HFFc6 (cell line): ENCODE measurements around the gene LIPC. TPM values are rescaled to one million over a fixed set of nuclear protein-coding genes. Genes with fewer than 3 reads are reported as not detected.

Source experiments
- DNase-seq: peaks from one replicate; pipeline ENCODE4 v3.0.0-alpha.2; 2018
- H3K27ac Mint-ChIP-seq: 2 replicates; pipeline ENCODE4 v1.8.0; 2020; ENCODE audit warnings: mild to moderate bottlenecking, mixed read lengths
- H3K27me3 Mint-ChIP-seq: 2 replicates; pipeline ENCODE4 v1.8.0; 2021; ENCODE audit warnings: mild to moderate bottlenecking, moderate library complexity, mixed read lengths; ENCODE audit not compliant: insufficient read depth
- H3K36me3 Mint-ChIP-seq: 2 replicates; pipeline ENCODE4 v1.8.0; 2021; ENCODE audit warnings: low read depth, mixed read lengths
- H3K4me1 Mint-ChIP-seq: 2 replicates; pipeline ENCODE4 v1.8.0; 2020; ENCODE audit warnings: low read depth, mixed read lengths
- H3K4me3 Mint-ChIP-seq: 2 replicates; pipeline ENCODE4 v1.8.0; 2020; ENCODE audit warnings: mild to moderate bottlenecking, moderate library complexity, mixed read lengths
- H3K9me3 Mint-ChIP-seq: 2 replicates; pipeline ENCODE4 v1.8.0; 2020; ENCODE audit warnings: mild to moderate bottlenecking, mixed read lengths
- total RNA-seq, 6 experiments: library from RNA; stranded (reverse); fragmentation: NEBNext Ultra II Directional; extraction: Animal tissue kit (Norgen Biotek cat#: 25700); gene quantifications; 2 replicates in 1 of 6; 3 replicates in 5 of 6; pipeline ENCODE4 v1.2.3, GENCODE V29; 2021
- TF ChIP-seq, protein P1 (sequence below): fragments of 200-600 bp; sonication (generic); IDR thresholded peaks from 2 replicates; pipeline ENCODE4 v1.5.0; 2021; ENCODE audit warnings: antibody characterized with exemption, mild to moderate bottlenecking

The LIPC gene
- total RNA-seq, 6 experiments from 2014 or later: not detected

DNA sequence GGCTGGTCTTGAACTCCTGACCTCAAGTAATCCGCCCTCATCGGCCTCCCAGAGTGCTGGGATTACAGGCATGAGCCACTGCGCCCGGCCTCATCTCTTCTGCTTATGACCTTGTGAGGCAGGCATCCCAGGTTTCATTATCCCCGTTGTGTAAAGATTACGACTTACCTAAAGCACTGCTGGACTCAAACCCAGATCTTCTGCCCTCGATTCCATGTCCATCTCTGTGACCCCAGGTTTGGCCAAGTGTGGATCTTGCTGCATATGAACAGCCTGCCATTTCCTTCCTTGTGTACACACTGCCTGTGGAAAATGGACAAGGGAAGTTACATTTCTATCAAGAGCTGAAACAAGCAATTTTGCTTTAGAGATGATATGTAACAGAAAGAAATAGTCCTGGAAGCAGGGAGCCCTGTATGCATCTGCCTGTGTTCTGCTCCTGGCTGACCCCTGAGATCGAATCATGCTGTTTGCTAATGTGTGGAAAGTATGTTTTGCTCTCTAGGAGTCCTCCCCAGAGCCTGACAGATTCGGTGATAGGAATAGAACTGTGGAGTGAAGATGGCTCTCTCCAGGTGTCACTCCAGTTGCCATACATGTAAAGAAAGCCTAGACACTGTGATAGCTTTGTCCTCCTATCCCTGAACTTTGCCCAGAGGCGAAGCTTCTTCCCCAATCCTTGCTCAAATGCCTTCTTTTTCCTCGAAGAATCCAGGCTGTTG lies 11.8 kb upstream of the LIPC start:
- Mint-ChIP-seq H3K4me3 (no peak overlapping the region), H3K36me3 (no peaks in the 10 kb centered on the region), H3K9me3 (no peaks in the 10 kb centered on the region), H3K27ac (no peak overlapping the region), H3K27me3 (peaks cover 10% of the 10 kb centered on the region; the same call in 1 of the 2 replicates), H3K4me1 (no peaks in the 10 kb centered on the region)
- TF ChIP-seq, protein P1, sequence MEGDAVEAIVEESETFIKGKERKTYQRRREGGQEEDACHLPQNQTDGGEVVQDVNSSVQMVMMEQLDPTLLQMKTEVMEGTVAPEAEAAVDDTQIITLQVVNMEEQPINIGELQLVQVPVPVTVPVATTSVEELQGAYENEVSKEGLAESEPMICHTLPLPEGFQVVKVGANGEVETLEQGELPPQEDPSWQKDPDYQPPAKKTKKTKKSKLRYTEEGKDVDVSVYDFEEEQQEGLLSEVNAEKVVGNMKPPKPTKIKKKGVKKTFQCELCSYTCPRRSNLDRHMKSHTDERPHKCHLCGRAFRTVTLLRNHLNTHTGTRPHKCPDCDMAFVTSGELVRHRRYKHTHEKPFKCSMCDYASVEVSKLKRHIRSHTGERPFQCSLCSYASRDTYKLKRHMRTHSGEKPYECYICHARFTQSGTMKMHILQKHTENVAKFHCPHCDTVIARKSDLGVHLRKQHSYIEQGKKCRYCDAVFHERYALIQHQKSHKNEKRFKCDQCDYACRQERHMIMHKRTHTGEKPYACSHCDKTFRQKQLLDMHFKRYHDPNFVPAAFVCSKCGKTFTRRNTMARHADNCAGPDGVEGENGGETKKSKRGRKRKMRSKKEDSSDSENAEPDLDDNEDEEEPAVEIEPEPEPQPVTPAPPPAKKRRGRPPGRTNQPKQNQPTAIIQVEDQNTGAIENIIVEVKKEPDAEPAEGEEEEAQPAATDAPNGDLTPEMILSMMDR: no peak
- no peak for DNase-seq

GRCh38 chr15:58420579-58421043 lies 11.2 kb upstream of the LIPC start:
- peaks cover 10% of the 10 kb centered on the region; the same call in 1 of the 2 replicates for H3K27me3 Mint-ChIP-seq
- no peaks in the 10 kb centered on the region for H3K4me1 Mint-ChIP-seq
- H3K4me3 Mint-ChIP-seq: no peak overlapping the region
- no peak overlapping the region for H3K27ac Mint-ChIP-seq
- TF ChIP-seq, protein P1: no peak
- no peaks in the 10 kb centered on the region for H3K9me3 Mint-ChIP-seq
- no peak for DNase-seq
- no peaks in the 10 kb centered on the region for H3K36me3 Mint-ChIP-seq

DNA sequence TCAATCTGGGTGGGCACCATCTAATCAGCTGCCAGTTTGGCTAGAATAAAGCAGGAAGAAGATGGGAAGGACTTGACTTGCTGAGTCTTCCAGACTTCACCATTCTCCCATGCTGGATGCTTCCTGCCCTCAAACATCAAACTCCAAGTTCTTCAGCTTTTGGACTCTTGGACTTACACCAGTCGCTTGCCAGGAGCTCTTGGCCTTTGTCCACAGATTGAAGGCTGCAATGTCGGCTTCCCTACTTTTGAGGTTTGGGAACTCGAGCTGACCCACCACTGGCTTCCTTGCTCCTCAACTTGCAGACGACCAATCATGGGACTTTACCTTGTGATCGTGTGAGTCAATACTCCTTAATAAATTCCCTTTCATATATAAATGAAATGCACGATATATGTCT lies 8.6 kb upstream of the LIPC start:
- no peaks in the 10 kb centered on the region for H3K4me1 Mint-ChIP-seq
- no peaks in the 10 kb centered on the region for H3K36me3 Mint-ChIP-seq
- no peak overlapping the region for H3K27ac Mint-ChIP-seq
- no peaks in the 10 kb centered on the region for H3K9me3 Mint-ChIP-seq
- no peak for DNase-seq
- peaks cover 10% of the 10 kb centered on the region for H3K27me3 Mint-ChIP-seq
- TF ChIP-seq, protein P1: no peak
- H3K4me3 Mint-ChIP-seq: no peak overlapping the region

DNA sequence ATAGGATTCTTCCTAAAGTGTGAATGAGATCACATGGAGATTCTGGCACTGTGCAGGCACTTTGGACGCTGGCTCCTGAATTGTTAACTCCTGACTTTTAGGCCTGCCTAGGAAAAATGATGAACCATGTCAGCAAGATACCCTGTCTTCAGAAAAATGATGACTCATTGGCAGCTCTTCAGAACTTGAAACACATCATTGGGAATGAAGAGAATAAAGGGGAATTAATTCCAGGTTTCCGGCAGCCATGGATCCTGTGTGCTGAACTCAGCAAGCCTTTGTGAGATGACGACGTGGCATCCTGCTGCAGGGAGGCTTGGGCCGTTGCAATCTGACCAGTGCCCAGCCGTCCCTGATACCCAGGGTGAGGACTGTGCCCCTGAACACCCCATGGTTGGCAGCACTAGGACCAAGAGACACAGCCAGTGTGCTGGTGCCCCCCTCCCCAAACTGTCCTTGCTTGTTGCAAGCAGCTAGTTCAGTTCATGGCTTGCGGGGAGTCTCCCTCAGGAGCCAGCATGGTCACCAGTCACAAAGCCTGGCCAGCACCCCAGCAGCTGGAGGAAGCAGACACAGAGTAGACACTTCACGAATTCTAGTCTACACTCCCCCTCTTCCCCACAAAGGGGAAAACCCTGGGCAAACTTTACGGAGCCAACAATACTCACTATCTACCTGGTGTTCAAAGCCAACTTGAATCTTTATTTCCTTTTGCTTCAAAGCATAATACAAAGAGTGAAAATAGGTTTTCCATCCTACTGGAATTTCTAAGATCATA lies 7.8 kb upstream of the LIPC start:
- no peak for DNase-seq
- H3K4me1 Mint-ChIP-seq: no peaks in the 10 kb centered on the region
- TF ChIP-seq, protein P1: no peak
- no peak overlapping the region for H3K4me3 Mint-ChIP-seq
- no peaks in the 10 kb centered on the region for H3K9me3 Mint-ChIP-seq
- H3K27me3 Mint-ChIP-seq: peaks cover 10% of the 10 kb centered on the region
- no peak overlapping the region for H3K27ac Mint-ChIP-seq
- H3K36me3 Mint-ChIP-seq: no peaks in the 10 kb centered on the region

GRCh38 chr15:58424722-58425121 lies 7.1 kb upstream of the LIPC start:
- no peaks in the 10 kb centered on the region for H3K36me3 Mint-ChIP-seq
- no peak overlapping the region for H3K4me3 Mint-ChIP-seq
- DNase-seq: no peak
- peaks cover 15% of the 10 kb centered on the region for H3K27me3 Mint-ChIP-seq
- TF ChIP-seq, protein P1: no peak
- H3K9me3 Mint-ChIP-seq: no peaks in the 10 kb centered on the region
- no peak overlapping the region for H3K27ac Mint-ChIP-seq
- no peaks in the 10 kb centered on the region for H3K4me1 Mint-ChIP-seq
